Caco-2 (cell line): ENCODE measurements around the gene FAM120AOS. TPM values are rescaled to one million over a fixed set of nuclear protein-coding genes. Genes with fewer than 3 reads are reported as not detected.

Source experiments
- BruUV-seq: library from RNA; stranded (reverse); fragments of 400-500 nt; replicated peaks from 2 replicates; lab custom pipeline; 2021; lab: Mats Ljungman, UMichigan
- CTCF ChIA-PET: fragments of 300-600 bp; sonication (Branson Sonifier 250); formaldehyde crosslinking; loops from one replicate; lab custom pipeline; 2022; ENCODE audit warnings: antibody characterized with exemption; lab: Charles Lee
- POLR2A ChIA-PET: fragments of 300-600 bp; sonication (Branson Sonifier 250); formaldehyde crosslinking; loops from one replicate; lab custom pipeline; 2022; ENCODE audit warnings: antibody characterized with exemption; lab: Charles Lee
- DNase-seq, 2 experiments: peaks; one replicate each; pipeline versions ENCODE4 v3.0.0 to v3.0.0-alpha.2; 2020 to 2022
- H3K27me3 ChIP-seq: replicated peaks from 2 replicates; pipeline ENCODE4 v1.6.0; 2011; ENCODE audit warnings: low read length; ENCODE audit not compliant: control insufficient read depth, insufficient read depth
- H3K36me3 ChIP-seq: 2 replicates; pipeline ENCODE4 v1.5.1; 2011; ENCODE audit warnings: low read length; ENCODE audit not compliant: control insufficient read depth, insufficient read depth
- H3K4me1 ChIP-seq: fragments of 250-450 bp; sonication (Bioruptor Pico); 2 replicates; pipeline ENCODE4 v1.5.1; 2020; ENCODE audit warnings: mild to moderate bottlenecking
- H3K4me3 ChIP-seq: 2 replicates; pipeline ENCODE4 v1.5.1; 2011; ENCODE audit warnings: low read depth, mild to moderate bottlenecking, control low read depth, low read length
- H3K9me3 ChIP-seq: fragments of 250-450 bp; sonication (Bioruptor Pico); 2 replicates; pipeline ENCODE4 v1.5.1; 2020; ENCODE audit warnings: mild to moderate bottlenecking, moderate library complexity
- H3K27ac Mint-ChIP-seq: one replicate; pipeline ENCODE4 v1.8.0; 2022; ENCODE audit warnings: mixed read lengths; ENCODE audit not compliant: unreplicated experiment
- H3K27me3 Mint-ChIP-seq: one replicate; pipeline ENCODE4 v1.8.0; 2022; ENCODE audit warnings: mixed read lengths; ENCODE audit not compliant: insufficient read depth, unreplicated experiment
- H3K36me3 Mint-ChIP-seq: one replicate; pipeline ENCODE4 v1.8.0; 2022; ENCODE audit warnings: mild to moderate bottlenecking, mixed read lengths; ENCODE audit not compliant: insufficient read depth, unreplicated experiment
- H3K4me1 Mint-ChIP-seq: one replicate; pipeline ENCODE4 v1.8.0; 2022; ENCODE audit warnings: low read depth, mixed read lengths; ENCODE audit not compliant: unreplicated experiment
- H3K4me3 Mint-ChIP-seq: one replicate; pipeline ENCODE4 v1.8.0; 2022; ENCODE audit warnings: mild to moderate bottlenecking, moderate library complexity, mixed read lengths; ENCODE audit not compliant: unreplicated experiment
- H3K9me3 Mint-ChIP-seq: one replicate; pipeline ENCODE4 v1.8.0; 2022; ENCODE audit warnings: mixed read lengths; ENCODE audit not compliant: unreplicated experiment
- intact Hi-C: fragments of 100-400 bp; cut with micrococcal nuclease; formaldehyde crosslinking; loops from one replicate; pipeline ENCODE4 v1.10.0; 2022; ENCODE audit not compliant: unreplicated experiment
- total RNA-seq: library from RNA; stranded (reverse); gene quantifications from 2 replicates; pipeline ENCODE4 v1.2.3, GENCODE V29; 2022
- TF ChIP-seq, protein P1 (sequence below), 2 experiments: fragments of 200-600 bp in 1 of 2; IDR thresholded peaks; 1 replicate in 1 of 2; 2 replicates in 1 of 2; pipeline versions ENCODE4 v1.5.1 to v1.8.0; 2011 to 2022; ENCODE audit warnings: antibody characterized with exemption in 1 of 2, control low read depth in 1 of 2, inconsistent platforms in 1 of 2, low read depth in 1 of 2, low read length in 1 of 2, mild to moderate bottlenecking in 1 of 2, moderate library complexity in 1 of 2; ENCODE audit not compliant: insufficient read depth in 1 of 2, severe bottlenecking in 1 of 2, unreplicated experiment in 1 of 2

The FAM120AOS gene
- total RNA-seq, 1 experiment from 2014 or later = 36.0 TPM

GRCh38 chr9:93461414-93461743, 8.0 kb upstream of the FAM120AOS start:
- no peak overlapping the region for H3K4me3 Mint-ChIP-seq
- CTCF ChIA-PET = no interaction called here
- no peaks in the 10 kb centered on the region for H3K36me3 ChIP-seq
- POLR2A ChIA-PET = no interaction called here
- TF ChIP-seq, protein P1, sequence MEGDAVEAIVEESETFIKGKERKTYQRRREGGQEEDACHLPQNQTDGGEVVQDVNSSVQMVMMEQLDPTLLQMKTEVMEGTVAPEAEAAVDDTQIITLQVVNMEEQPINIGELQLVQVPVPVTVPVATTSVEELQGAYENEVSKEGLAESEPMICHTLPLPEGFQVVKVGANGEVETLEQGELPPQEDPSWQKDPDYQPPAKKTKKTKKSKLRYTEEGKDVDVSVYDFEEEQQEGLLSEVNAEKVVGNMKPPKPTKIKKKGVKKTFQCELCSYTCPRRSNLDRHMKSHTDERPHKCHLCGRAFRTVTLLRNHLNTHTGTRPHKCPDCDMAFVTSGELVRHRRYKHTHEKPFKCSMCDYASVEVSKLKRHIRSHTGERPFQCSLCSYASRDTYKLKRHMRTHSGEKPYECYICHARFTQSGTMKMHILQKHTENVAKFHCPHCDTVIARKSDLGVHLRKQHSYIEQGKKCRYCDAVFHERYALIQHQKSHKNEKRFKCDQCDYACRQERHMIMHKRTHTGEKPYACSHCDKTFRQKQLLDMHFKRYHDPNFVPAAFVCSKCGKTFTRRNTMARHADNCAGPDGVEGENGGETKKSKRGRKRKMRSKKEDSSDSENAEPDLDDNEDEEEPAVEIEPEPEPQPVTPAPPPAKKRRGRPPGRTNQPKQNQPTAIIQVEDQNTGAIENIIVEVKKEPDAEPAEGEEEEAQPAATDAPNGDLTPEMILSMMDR (IDR thresholded peaks at IDR 0.05; ENCODE audit: insufficient read depth in 1 of 2, low read depth in 1 of 2, low read length in 1 of 2, severe bottlenecking in 1 of 2, unreplicated experiment in 1 of 2) = no peak
- peaks cover 14% of the 10 kb centered on the region for H3K4me1 Mint-ChIP-seq
- no peak for DNase-seq
- no peaks in the 10 kb centered on the region for H3K9me3 Mint-ChIP-seq
- no peak overlapping the region for H3K4me3 ChIP-seq
- H3K36me3 Mint-ChIP-seq = no peaks in the 10 kb centered on the region
- intact Hi-C loops = no loop called here
- no peaks in the 10 kb centered on the region for H3K27me3 Mint-ChIP-seq
- no peaks in the 10 kb centered on the region for H3K9me3 ChIP-seq
- BruUV-seq = no TSS peak
- H3K27me3 ChIP-seq = no peaks in the 10 kb centered on the region
- no peak overlapping the region for H3K27ac Mint-ChIP-seq
- H3K4me1 ChIP-seq = peaks cover 5% of the 10 kb centered on the region; the same call in 1 of the 2 replicates

GRCh38 chr9:93460689-93461413, 7.5 kb upstream of the FAM120AOS start:
- TF ChIP-seq, protein P1 (IDR thresholded peaks at IDR 0.05; ENCODE audit: insufficient read depth in 1 of 2, low read depth in 1 of 2, low read length in 1 of 2, severe bottlenecking in 1 of 2, unreplicated experiment in 1 of 2) = no peak
- H3K4me3 ChIP-seq = no peak overlapping the region
- Mint-ChIP-seq H3K4me1 (peaks cover 14% of the 10 kb centered on the region), H3K4me3 (no peak overlapping the region), H3K36me3 (no peaks in the 10 kb centered on the region), H3K9me3 (no peaks in the 10 kb centered on the region), H3K27me3 (no peaks in the 10 kb centered on the region), H3K27ac (no peak overlapping the region)
- no TSS peak for BruUV-seq
- H3K4me1 ChIP-seq = 0 out of 2 replicates have a peak, but pooled peaks cover 10% of the 10 kb centered on the region
- H3K27me3 ChIP-seq = no peaks in the 10 kb centered on the region
- H3K9me3 ChIP-seq = no peaks in the 10 kb centered on the region
- intact Hi-C loops = no loop called here
- no peaks in the 10 kb centered on the region for H3K36me3 ChIP-seq
- CTCF ChIA-PET = no interaction called here
- POLR2A ChIA-PET = interaction anchor here (0.5 kb wide), 1 partner anchor 31 kb away, joined by 5 read pairs; no protein-coding TSS in a partner anchor
- DNase-seq = no peak

DNA sequence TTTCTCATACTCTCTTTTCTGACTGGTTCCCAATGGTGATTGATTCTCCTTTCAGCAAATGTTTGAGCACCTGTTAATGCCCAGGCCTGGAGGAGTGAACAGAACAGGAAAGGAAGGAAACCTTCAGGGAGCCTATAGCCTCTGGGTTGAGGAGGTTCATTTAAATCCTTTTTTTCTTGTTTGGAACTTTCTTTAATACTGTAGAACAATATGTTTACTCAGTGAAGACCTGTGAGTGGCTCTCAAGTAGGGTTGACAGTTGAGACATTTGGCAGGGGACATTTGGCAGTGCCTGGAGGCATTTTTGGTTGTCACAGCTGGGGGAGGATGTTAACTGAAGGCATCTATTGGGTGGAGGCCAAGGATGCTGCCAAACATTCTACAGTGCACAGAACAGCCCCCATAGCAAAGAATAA, 6.1 kb upstream of the FAM120AOS start:
- TF ChIP-seq, protein P1 (IDR thresholded peaks at IDR 0.05; ENCODE audit: insufficient read depth in 1 of 2, low read depth in 1 of 2, low read length in 1 of 2, severe bottlenecking in 1 of 2, unreplicated experiment in 1 of 2) = no peak
- no peaks in the 10 kb centered on the region for H3K36me3 Mint-ChIP-seq
- H3K36me3 ChIP-seq = no peaks in the 10 kb centered on the region
- POLR2A ChIA-PET = no interaction called here
- intact Hi-C loops = no loop called here
- H3K27ac Mint-ChIP-seq = no peak overlapping the region
- no peaks in the 10 kb centered on the region for H3K9me3 Mint-ChIP-seq
- no peak overlapping the region for H3K4me3 ChIP-seq
- 0 out of 2 replicates have a peak, but pooled peaks cover 11% of the 10 kb centered on the region for H3K4me1 ChIP-seq
- peaks cover 14% of the 10 kb centered on the region for H3K4me1 Mint-ChIP-seq
- BruUV-seq = no TSS peak
- no peaks in the 10 kb centered on the region for H3K27me3 ChIP-seq
- no peak overlapping the region for H3K4me3 Mint-ChIP-seq
- no peaks in the 10 kb centered on the region for H3K27me3 Mint-ChIP-seq
- H3K9me3 ChIP-seq = no peaks in the 10 kb centered on the region
- DNase-seq = no peak
- CTCF ChIA-PET = no interaction called here
